Activated T-cell treated with anti-CD3 and anti-CD28 coated beads, Interleukin-2, amount 50 U/mL, for 72 hours (primary cell): ENCODE results near the gene GPR34. TPM values are rescaled to one million over a fixed set of nuclear protein-coding genes. Genes with fewer than 3 reads are reported as not detected.
"Not testable (repeated sequence)": the region's sequence is repeated elsewhere in the genome, so short reads cannot be mapped to it uniquely, and the experiment has no call there.

Source experiments
- ATAC-seq, 2 donors: fragments of 150-1000 bp; cut with Tn5 transposase; replicated peaks in 1 of 2; 2 replicates each; pipeline ENCODE4 v1.10.0; 2021; ENCODE audit warnings: moderate library complexity in 2 of 2, mild to moderate bottlenecking in 1 of 2
- DNase-seq, 2 donors: peaks; one replicate each; pipeline ENCODE4 v3.0.0; 2021 to 2022; ENCODE audit warnings: mixed read lengths in 1 of 2
- H3K27ac Mint-ChIP-seq: one replicate; pipeline ENCODE4 v1.8.0; 2022; ENCODE audit warnings: mild to moderate bottlenecking, moderate library complexity, mixed read lengths
- H3K27me3 Mint-ChIP-seq: one replicate; pipeline ENCODE4 v1.8.0; 2022; ENCODE audit warnings: low read depth, mixed read lengths
- H3K36me3 Mint-ChIP-seq, 2 donors: one replicate each; pipeline ENCODE4 v1.8.0; 2022; ENCODE audit warnings: mixed read lengths in 2 of 2, mild to moderate bottlenecking in 1 of 2; ENCODE audit not compliant: insufficient read depth in 2 of 2
- H3K4me1 Mint-ChIP-seq: one replicate; pipeline ENCODE4 v1.8.0; 2022; ENCODE audit warnings: low read depth, mixed read lengths
- H3K4me3 Mint-ChIP-seq, 2 donors: one replicate each; pipeline ENCODE4 v1.8.0; 2022; ENCODE audit warnings: mild to moderate bottlenecking in 2 of 2, mixed read lengths in 2 of 2, moderate library complexity in 2 of 2
- H3K9me3 Mint-ChIP-seq, 2 donors: one replicate each; pipeline ENCODE4 v1.8.0; 2022; ENCODE audit warnings: mixed read lengths in 2 of 2
- total RNA-seq, 2 donors: library from RNA; stranded (reverse); gene quantifications; one replicate each; pipeline ENCODE4 v1.2.3, GENCODE V29; 2022

Gene GPR34
- total RNA-seq, 2 donors from 2014 or later, result 0.51 to 0.58 TPM

DNA sequence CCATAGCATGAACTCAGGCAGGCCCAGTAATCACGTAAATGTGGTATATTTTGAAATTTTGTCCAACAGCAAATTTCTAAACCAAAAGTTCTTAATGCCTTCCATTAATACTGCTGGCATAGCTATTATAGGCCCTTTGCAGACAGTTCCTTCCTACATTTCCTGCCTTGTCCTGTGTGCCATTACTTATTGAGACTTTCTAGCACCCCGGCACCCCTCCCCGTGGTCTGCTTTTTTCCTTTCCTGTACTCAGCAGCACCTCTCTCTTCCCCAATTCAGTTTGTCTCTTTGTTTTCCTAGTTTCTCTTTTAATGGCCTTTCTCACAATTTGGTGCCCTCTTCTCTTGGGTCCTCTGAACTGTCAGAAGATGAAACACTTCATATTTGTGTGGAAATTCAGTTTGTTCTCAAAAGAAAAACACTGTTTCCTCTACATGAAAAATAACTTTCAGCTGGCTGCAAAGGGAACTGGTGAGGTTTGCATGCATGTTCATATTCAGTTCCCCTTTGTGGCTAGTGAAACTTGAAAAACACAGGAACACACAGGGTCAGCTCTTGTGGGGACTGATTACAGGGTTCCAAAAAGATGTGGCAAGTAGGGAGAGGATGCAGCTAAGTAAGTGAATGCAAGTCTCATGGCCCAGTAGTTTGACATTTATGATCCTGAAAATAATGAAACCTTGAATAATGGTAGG, 17.1 kb downstream of the GPR34 start:
- Mint-ChIP-seq H3K36me3 (peaks cover 0 to 2% of the 10 kb centered on the region in 2 donors), H3K4me1 (peaks cover 36% of the 10 kb centered on the region), H3K4me3 (peak overlapping the region; percentile 1 to 32), H3K27ac (no peak overlapping the region), H3K9me3 (no peaks in the 10 kb centered on the region), H3K27me3 (peaks cover 5% of the 10 kb centered on the region)
- ATAC-seq (no peak), DNase-seq (no peak)

DNA sequence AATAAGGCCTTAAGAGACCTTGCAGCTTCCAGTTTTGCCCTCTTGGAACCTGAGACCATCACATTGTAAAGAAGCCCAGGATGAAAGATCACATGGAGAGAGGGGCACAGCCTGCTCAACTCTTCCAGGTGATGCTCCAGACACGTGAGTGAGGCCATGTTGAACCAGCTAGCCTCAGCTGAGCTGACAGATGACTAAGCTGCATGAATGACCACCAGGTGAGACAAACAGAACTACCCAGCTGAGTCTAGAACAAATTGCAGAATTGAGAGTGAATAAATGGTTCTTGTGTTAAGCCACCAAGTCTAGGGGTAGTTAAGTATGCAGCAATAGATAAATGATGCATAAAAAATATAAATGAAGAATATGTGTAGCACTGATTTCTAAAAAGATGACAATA, 18.4 kb downstream of the GPR34 start:
- Mint-ChIP-seq H3K9me3 (no peaks in the 10 kb centered on the region), H3K36me3 (peaks cover 0 to 2% of the 10 kb centered on the region in 2 donors), H3K27me3 (peaks cover 5% of the 10 kb centered on the region), H3K4me3 (no peak overlapping the region), H3K4me1 (peaks cover 44% of the 10 kb centered on the region), H3K27ac (no peak overlapping the region)
- ATAC-seq (no peak), DNase-seq (no peak)

DNA sequence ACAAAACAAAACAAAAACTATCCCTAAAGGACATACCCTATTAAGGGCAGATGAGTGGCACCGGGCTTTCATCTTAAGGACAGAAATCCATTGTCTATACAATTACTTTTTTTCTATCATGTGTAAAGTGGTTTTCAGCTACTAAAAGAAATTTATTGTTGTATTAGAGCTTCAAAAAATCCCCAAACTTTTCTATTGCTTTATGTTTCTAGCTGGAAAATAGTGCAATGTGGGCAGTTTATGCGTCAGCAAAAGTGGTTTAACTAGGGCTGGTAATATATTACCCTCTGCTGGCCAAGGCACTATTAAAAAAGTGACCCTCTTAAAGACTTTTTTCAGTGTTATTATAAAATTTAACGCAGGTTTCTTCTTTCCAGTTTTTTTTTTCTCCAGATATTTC, 19.7 kb downstream of the GPR34 start:
- H3K27me3 Mint-ChIP-seq, result peaks cover 12% of the 10 kb centered on the region
- no peak for ATAC-seq
- DNase-seq, result no peak
- H3K4me1 Mint-ChIP-seq, result peaks cover 41% of the 10 kb centered on the region
- peaks cover 0 to 2% of the 10 kb centered on the region in 2 donors for H3K36me3 Mint-ChIP-seq
- no peak overlapping the region for H3K27ac Mint-ChIP-seq
- H3K4me3 Mint-ChIP-seq, result no peak overlapping the region
- H3K9me3 Mint-ChIP-seq, result no peaks in the 10 kb centered on the region

DNA sequence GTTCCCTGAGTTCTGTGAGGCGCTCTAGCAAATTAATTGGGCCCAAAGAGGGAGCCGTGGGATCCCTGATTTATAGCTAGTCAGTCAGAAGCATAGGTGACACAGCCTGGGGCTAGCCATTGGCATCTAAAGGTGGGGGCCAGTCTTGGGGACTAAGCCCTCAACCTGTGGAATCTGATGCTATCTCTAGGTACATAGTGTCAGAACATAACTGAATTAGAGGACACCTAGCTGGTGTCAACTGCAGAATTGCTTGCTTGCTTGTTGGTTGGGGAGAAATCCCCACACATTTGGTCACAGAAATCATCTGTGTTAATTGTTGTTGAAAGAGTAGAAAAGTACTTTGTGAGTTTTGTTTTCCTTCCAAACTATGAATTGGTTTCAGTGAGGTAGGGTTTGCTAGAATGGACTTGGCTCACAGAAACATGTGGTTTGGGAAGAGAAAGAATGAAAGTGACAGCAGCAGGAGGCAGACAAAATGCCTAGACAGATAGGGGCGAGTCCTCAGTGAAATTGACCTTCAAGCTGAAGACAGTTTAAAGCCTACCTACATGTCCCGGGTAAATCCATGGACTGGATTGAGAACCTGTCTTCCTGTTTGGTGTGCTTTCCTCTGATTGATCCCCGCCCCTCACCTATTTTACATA, 22.4 kb downstream of the GPR34 start:
- Mint-ChIP-seq H3K4me1 (peaks cover 23% of the 10 kb centered on the region), H3K4me3 (no peak overlapping the region), H3K36me3 (peaks cover under 1 to 5% of the 10 kb centered on the region in 2 donors), H3K9me3 (no peaks in the 10 kb centered on the region), H3K27me3 (peaks cover 10% of the 10 kb centered on the region), H3K27ac (no peak overlapping the region)
- DNase-seq, result no peak
- peak; percentile 65 to 77 for ATAC-seq

DNA sequence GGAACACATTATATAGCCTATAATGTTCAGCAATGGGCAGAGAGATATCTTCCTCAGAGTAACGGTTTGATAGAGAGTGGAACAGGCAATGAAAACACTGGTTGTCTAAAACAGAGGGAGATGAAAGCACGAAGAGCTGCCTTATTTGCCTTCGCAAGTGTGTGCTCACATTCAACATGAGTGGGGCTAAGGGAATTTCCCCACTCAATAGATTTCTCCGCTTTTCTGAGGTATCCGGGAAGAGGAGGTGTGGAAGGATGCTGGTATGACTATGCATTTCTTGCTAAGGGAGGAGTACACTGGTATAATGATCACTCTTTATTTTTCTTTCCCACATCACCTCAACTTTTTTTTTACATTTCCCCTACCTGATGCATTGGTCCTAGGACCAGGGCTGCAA, 27.4 kb downstream of the GPR34 start:
- H3K36me3 Mint-ChIP-seq, result peaks cover 13 to 26% of the 10 kb centered on the region in 2 donors
- peaks cover 14% of the 10 kb centered on the region for H3K27me3 Mint-ChIP-seq
- peak overlapping the region in 1 of 2 donors; percentile 39 for H3K4me3 Mint-ChIP-seq
- DNase-seq (no peak), ATAC-seq (peak; percentile 15 to 53)
- H3K9me3 Mint-ChIP-seq, result peaks cover 4 to 7% of the 10 kb centered on the region in 2 donors
- H3K27ac Mint-ChIP-seq, result no peak overlapping the region
- peaks cover 27% of the 10 kb centered on the region for H3K4me1 Mint-ChIP-seq

DNA sequence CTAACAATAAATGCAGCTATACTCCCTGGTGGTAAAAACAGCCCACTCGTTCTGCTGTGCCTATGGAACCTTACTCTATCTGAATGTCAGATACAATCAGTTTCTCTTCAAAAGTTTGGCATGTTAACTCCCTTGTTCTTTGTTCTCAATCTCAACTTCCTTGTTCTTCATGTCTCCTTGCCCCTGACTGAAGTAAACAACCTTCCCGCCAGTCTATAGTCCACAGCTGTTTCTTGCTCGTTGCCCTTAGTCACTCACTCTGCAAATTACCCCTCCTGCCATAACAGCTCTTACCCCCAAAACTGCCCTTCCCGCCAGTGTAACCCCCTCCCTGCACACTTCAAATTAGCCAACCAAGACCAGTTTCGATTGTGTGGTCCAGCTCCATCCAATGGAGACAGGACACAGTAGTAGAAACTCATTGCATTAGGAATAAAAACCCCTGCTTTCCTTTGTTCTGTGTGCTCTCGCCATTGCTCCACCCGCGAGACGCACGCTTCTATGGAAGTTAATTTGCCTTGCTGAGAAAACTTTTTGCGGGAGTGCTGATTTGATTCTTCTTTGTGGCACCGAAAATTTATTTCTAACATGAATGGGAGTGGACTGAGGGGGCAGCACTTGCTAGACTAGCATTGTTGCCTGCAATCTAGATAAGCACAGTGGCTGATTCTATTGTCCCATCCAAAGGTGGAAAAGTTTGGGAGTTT, 28.1 kb downstream of the GPR34 start:
- peak overlapping the region in 1 of 2 donors; percentile 4 for H3K4me3 Mint-ChIP-seq
- peak overlapping the region; percentile 64 for H3K27ac Mint-ChIP-seq
- H3K9me3 Mint-ChIP-seq, result peaks cover 4 to 7% of the 10 kb centered on the region in 2 donors
- ATAC-seq, result no peak
- H3K36me3 Mint-ChIP-seq, result peaks cover 13 to 27% of the 10 kb centered on the region in 2 donors
- no peak for DNase-seq
- peaks cover 15% of the 10 kb centered on the region for H3K27me3 Mint-ChIP-seq
- H3K4me1 Mint-ChIP-seq, result peaks cover 26% of the 10 kb centered on the region

DNA sequence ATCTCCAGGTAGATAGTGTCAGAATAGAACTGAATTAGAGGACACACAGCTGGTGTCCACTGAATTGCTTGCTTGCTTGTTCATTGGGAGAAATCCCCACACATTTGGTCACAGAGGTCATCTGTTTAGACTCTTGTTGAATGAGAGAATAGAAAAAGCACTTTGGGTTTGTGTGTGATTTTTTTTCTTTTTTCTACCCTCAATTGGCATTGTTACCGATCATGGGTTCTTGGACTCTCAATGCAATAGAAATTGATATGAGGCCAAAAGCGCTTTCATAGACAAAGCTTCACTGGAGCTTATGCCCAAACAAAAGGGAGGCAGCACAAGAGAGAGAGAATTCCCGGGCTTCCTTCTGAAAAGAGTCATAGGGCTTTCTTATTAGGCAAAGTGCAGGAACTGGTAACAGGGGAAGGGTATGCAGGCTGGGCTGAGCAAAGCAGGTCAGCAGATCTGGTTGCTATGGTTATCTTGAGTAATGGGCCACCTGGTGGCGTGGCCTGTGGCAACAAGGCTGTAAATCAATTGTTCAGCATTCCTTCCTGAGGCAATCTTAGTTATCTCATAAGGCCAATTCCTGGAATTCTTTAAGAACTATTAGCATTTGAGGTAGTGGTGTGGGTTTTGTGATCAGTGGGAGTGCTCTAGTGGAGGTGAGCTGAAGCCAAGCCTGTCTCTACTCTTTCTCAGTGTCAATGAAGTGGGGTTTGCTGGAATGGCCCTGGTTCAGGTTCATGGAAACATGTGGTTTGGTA, 29.9 kb downstream of the GPR34 start:
- no peak for ATAC-seq
- H3K27me3 Mint-ChIP-seq, result peaks cover 18% of the 10 kb centered on the region
- H3K4me3 Mint-ChIP-seq, result no peak overlapping the region
- DNase-seq, result no peak
- peaks cover 43% of the 10 kb centered on the region for H3K4me1 Mint-ChIP-seq
- H3K9me3 Mint-ChIP-seq, result peaks cover 4 to 9% of the 10 kb centered on the region in 2 donors
- H3K36me3 Mint-ChIP-seq, result peaks cover 13 to 25% of the 10 kb centered on the region in 2 donors
- no peak overlapping the region for H3K27ac Mint-ChIP-seq

DNA sequence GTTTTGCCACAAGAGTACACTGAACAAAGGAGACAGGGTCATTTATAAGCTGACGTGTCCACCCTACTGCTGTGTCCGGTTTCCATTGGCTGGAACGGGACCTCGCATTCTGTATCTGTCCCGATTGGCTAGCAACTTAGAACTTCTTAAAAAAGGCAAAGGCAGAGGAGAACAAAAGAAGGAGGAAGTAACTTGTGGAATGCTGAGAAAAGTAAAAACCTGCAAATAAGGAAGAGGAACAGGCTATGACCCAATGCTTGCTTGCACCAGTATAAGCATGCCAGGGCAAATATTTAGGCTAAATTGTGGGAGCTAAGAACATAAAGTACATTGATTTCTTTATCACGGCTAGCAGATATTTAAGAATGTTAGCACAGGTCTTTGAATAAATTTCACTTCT, 30.8 kb downstream of the GPR34 start:
- Mint-ChIP-seq H3K36me3 (peaks cover 13 to 25% of the 10 kb centered on the region in 2 donors), H3K4me3 (peak overlapping the region in 1 of 2 donors; percentile 39)
- H3K27ac Mint-ChIP-seq, result not testable (repeated sequence)

DNA sequence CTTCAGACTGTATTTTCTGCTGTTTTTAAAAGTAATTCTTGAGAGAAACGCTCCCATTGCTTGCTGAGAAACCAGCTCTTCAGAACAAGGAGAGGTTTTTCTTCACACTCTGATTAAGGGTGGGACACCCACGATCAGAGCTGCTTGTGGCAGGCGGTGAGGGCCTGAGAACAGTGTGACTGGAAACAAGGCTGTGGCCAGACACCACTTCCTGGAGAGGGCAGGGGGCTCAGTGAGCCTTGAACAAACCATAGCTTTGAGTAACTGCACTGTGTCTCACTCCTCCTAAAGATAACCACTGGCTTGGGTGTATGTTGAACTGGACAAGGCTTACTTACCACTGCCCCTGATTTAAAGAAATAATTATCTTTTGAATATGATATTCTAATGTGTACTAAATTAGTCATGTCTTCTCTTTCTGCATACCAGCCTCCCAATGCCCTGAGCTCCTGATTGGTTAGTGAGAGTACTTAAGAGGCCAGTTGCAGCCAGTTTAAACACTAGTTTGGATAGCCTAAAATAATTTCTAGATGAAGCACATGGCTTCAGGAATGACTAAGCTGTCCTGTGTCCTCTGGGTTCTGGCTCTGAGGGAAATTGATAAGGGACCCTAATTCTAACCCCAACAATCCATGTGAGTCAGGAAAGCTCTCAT, 31.5 kb downstream of the GPR34 start:
- DNase-seq (peak; percentile 57 to 69), ATAC-seq (peak; percentile 80 to 88)
- Mint-ChIP-seq H3K9me3 (peaks cover 4 to 9% of the 10 kb centered on the region in 2 donors), H3K36me3 (peaks cover 13 to 25% of the 10 kb centered on the region in 2 donors), H3K4me1 (peaks cover 45% of the 10 kb centered on the region), H3K27ac (no peak overlapping the region), H3K27me3 (peaks cover 17% of the 10 kb centered on the region), H3K4me3 (no peak overlapping the region)

More for the DNA sequence above, 30.8 kb downstream of the GPR34 start:
- peaks cover 17% of the 10 kb centered on the region for H3K27me3 Mint-ChIP-seq
- not testable (repeated sequence) for H3K9me3 Mint-ChIP-seq, ATAC-seq, DNase-seq
- peaks cover 45% of the 10 kb centered on the region for H3K4me1 Mint-ChIP-seq

DNA sequence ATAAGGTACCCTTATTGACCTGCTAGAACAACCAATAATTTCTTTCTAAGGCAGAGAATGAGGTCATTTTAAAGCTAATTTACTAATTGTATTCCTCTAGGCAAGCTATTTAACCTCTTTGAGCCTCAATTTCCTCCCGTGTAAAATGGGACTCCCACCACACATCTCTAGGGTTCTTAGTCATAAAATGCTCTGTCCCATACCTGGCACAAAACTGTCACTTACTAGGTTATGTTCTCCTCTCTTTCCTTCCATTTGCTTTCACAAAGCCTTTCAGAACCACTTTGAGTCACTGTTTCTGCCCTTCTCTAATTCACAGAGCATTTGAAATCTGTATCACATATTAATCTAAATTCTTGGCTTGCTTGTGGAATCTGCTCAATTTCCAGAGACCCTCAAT, 32.8 kb downstream of the GPR34 start:
- H3K4me1 Mint-ChIP-seq, result peaks cover 34% of the 10 kb centered on the region
- H3K27me3 Mint-ChIP-seq, result peaks cover 17% of the 10 kb centered on the region
- H3K9me3 Mint-ChIP-seq, result peaks cover 4 to 9% of the 10 kb centered on the region in 2 donors
- peak overlapping the region; percentile 45 for H3K27ac Mint-ChIP-seq
- peaks cover 10 to 23% of the 10 kb centered on the region in 2 donors for H3K36me3 Mint-ChIP-seq
- DNase-seq (no peak), ATAC-seq (peak; percentile 55 to 64)
- H3K4me3 Mint-ChIP-seq, result peak overlapping the region in 1 of 2 donors; percentile 36

DNA sequence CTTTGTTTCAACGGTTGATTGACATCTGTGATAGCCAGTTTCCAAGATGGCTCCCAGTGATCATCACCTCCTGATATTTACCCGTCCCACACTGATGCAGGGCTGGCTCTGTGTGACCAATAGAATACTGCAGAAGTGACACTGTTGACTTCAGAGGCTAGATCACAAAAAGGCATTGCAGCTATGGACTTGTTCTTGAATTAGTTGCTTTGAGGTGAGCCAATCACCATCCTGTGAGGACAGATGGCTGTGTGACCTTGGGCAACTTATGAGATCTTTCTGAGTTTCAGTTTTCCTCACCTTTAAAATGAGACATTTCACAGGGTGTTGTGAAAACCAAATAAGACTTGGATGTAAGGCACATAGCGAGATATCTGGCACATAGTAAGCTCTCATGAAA, 33.4 kb downstream of the GPR34 start:
- H3K27ac Mint-ChIP-seq, result peak overlapping the region; percentile 45
- H3K4me1 Mint-ChIP-seq, result peaks cover 30% of the 10 kb centered on the region
- peak overlapping the region in 1 of 2 donors; percentile 66 for H3K4me3 Mint-ChIP-seq

More for the DNA sequence above, 33.4 kb downstream of the GPR34 start:
- Mint-ChIP-seq H3K36me3 (peaks cover 8 to 18% of the 10 kb centered on the region in 2 donors), H3K27me3 (peaks cover 21% of the 10 kb centered on the region), H3K9me3 (peaks cover 2 to 3% of the 10 kb centered on the region in 2 donors)
- peak; percentile 32 to 64 for ATAC-seq
- no peak for DNase-seq
